GM12878 (cell line): ENCODE results near the gene PPP1R12B. TPM values are rescaled to one million over a fixed set of nuclear protein-coding genes. Genes with fewer than 3 reads are reported as not detected.
"Not testable (repeated sequence)": the region's sequence is repeated elsewhere in the genome, so short reads cannot be mapped to it uniquely, and the experiment has no call there.

Experiments used
- ATAC-seq: fragments of 200-7000 bp; cut with Tn5 transposase; 3 replicates; pipeline ENCODE4 v1.9.1; 2020; ENCODE audit warnings: mild to moderate bottlenecking, moderate library complexity
- BruUV-seq: library from RNA; stranded (reverse); fragments of 400-500 nt; replicated peaks from 2 replicates; lab custom pipeline; 2021; lab: Mats Ljungman, UMichigan
- CTCF ChIA-PET: fragments of 300-600 bp; sonication (Branson Sonifier 250); formaldehyde crosslinking; extraction: SDS; loops from one replicate; lab custom pipeline; 2021; ENCODE audit warnings: inconsistent platforms; lab: Yijun Ruan, JAX
- POLR2A ChIA-PET: fragments of 350-600 bp; formaldehyde crosslinking; extraction: SDS; loops from one replicate; lab custom pipeline; 2021; ENCODE audit warnings: inconsistent platforms; lab: Charles Lee
- RAD21 ChIA-PET: fragments of 300-600 bp; sonication (Branson Sonifier 250); formaldehyde crosslinking; loops from one replicate; lab custom pipeline; 2023; ENCODE audit warnings: antibody characterized with exemption; ENCODE audit not compliant: unreplicated experiment; lab: Charles Lee
- SMC1A ChIA-PET: fragments of 300-600 bp; sonication (Branson Sonifier 250); formaldehyde crosslinking; loops from one replicate; lab custom pipeline; 2023; ENCODE audit not compliant: unreplicated experiment, uncharacterized antibody; lab: Charles Lee
- DNase-seq: peaks from one replicate; pipeline ENCODE4 v3.0.0-alpha.2; 2011; ENCODE audit warnings: low read depth, low spot score
- FAIRE-seq: peaks from 3 replicates; lab custom pipeline; 2011; peaks lifted over from hg19 to GRCh38; lab: Jason Lieb, UNC
- H2AFZ ChIP-seq: 2 replicates; pipeline ENCODE4 v1.6.0; 2011; ENCODE audit warnings: low read depth, low read length, control low read depth; ENCODE audit not compliant: control insufficient read depth
- H3K27ac ChIP-seq: 2 replicates; pipeline ENCODE4 v1.5.1; 2011; ENCODE audit warnings: control low read depth; ENCODE audit not compliant: control insufficient read depth, insufficient read depth
- H3K27me3 ChIP-seq, 2 experiments: replicated peaks in 1 of 2; 2 replicates each; pipeline versions ENCODE4 v1.6.0 to v1.6.1; 2011; ENCODE audit warnings: low read length in 1 of 2; ENCODE audit not compliant: control insufficient read depth in 2 of 2, insufficient read depth in 2 of 2
- H3K36me3 ChIP-seq, 2 experiments: 2 replicates each; pipeline ENCODE4 v1.5.1; 2011; ENCODE audit warnings: low read length in 1 of 2; ENCODE audit not compliant: control insufficient read depth in 2 of 2, insufficient read depth in 2 of 2
- H3K4me1 ChIP-seq: 2 replicates; pipeline ENCODE4 v1.6.1; 2011; ENCODE audit warnings: mild to moderate bottlenecking, low read length, moderate library complexity, mixed read lengths; ENCODE audit not compliant: control insufficient read depth, insufficient read depth
- H3K4me2 ChIP-seq: 2 replicates; pipeline ENCODE4 v1.6.0; 2011; ENCODE audit warnings: control low read depth; ENCODE audit not compliant: control insufficient read depth, insufficient read depth
- H3K4me3 ChIP-seq: fragments of 200-600 bp; sonication (generic); 2 replicates; pipeline ENCODE4 v1.5.1; 2016
- H3K79me2 ChIP-seq: 2 replicates; pipeline ENCODE4 v1.6.0; 2011; ENCODE audit warnings: low read length; ENCODE audit not compliant: control insufficient read depth, insufficient read depth
- H3K9ac ChIP-seq: 2 replicates; pipeline ENCODE4 v1.8.0; 2011; ENCODE audit warnings: low read length, control low read depth, mixed read lengths; ENCODE audit not compliant: control insufficient read depth, insufficient read depth
- H3K9me3 ChIP-seq: replicated peaks from 3 replicates; pipeline ENCODE4 v1.5.1; 2011; ENCODE audit warnings: mild to moderate bottlenecking, low read length; ENCODE audit not compliant: control insufficient read depth, insufficient read depth
- H4K20me1 ChIP-seq: 2 replicates; pipeline ENCODE4 v1.6.0; 2011; ENCODE audit not compliant: control insufficient read depth, insufficient read depth
- BACH1 ChIP-seq: fragments of 450-650 bp; IDR thresholded peaks from 2 replicates; pipeline ENCODE4 v1.6.1; 2017; ENCODE audit warnings: mild to moderate bottlenecking, borderline replicate concordance
- BHLHE40 ChIP-seq, 2 experiments: fragments of 450-650 bp in 1 of 2; IDR thresholded peaks; 2 replicates each; pipeline ENCODE4 v1.6.1; 2011 to 2017; ENCODE audit warnings: low read depth in 2 of 2, borderline replicate concordance in 1 of 2, improper control_type of control experiment in 1 of 2, low read length in 1 of 2, mild to moderate bottlenecking in 1 of 2
- BRCA1 ChIP-seq: IDR thresholded peaks from 2 replicates; pipeline ENCODE4 v1.6.1; 2011; ENCODE audit warnings: low read depth, low read length, improper control_type of control experiment
- EP300 ChIP-seq, 2 experiments: fragments of 150-350 bp in 1 of 2; IDR thresholded peaks; 2 replicates each; pipeline ENCODE4 v1.6.1; 2011 to 2012; ENCODE audit warnings: low read depth in 2 of 2, low read length in 2 of 2, borderline replicate concordance in 1 of 2, improper control_type of control experiment in 1 of 2, inconsistent platforms in 1 of 2; ENCODE audit not compliant: control insufficient read depth in 1 of 2
- IRF4 ChIP-seq: IDR thresholded peaks from 2 replicates; pipeline ENCODE4 v1.6.1; 2011; ENCODE audit warnings: low read depth, low read length
- LARP7 ChIP-seq: fragments of 450-650 bp; IDR thresholded peaks from 2 replicates; pipeline ENCODE4 v1.6.1; 2017; ENCODE audit warnings: mild to moderate bottlenecking
- MAX ChIP-seq: IDR thresholded peaks from 2 replicates; pipeline ENCODE4 v1.6.1; 2012; ENCODE audit warnings: low read depth, low read length, improper control_type of control experiment
- MEF2A ChIP-seq: IDR thresholded peaks from 2 replicates; pipeline ENCODE4 v1.6.1; 2011; ENCODE audit warnings: low read depth, mild to moderate bottlenecking, low read length, moderate library complexity; ENCODE audit not compliant: insufficient read depth
- NBN ChIP-seq: fragments of 450-650 bp; IDR thresholded peaks from 2 replicates; pipeline ENCODE4 v1.6.1; 2016
- NFIC ChIP-seq: IDR thresholded peaks from 2 replicates; pipeline ENCODE4 v1.6.1; 2012; ENCODE audit warnings: low read depth, mild to moderate bottlenecking, inconsistent platforms, low read length, moderate library complexity
- NR2C1 ChIP-seq: fragments of 450-650 bp; IDR thresholded peaks from 2 replicates; pipeline ENCODE4 v1.6.1; 2017; ENCODE audit warnings: antibody characterized with exemption, mild to moderate bottlenecking, moderate library complexity
- WGBS: methylation state at CpG from one replicate; pipeline ENCODE4 v1.1.6; 2016; ENCODE audit warnings: low lambda C conversion rate; ENCODE audit not compliant: insufficient replicate concordance, insufficient coverage; ENCODE audit errors: missing lambda C conversion rate; 5-methylcytosine and 5-hydroxymethylcytosine counted together
- in situ Hi-C: fragments of 300-500 bp; cut with MboI; formaldehyde crosslinking; loops from 9 replicates; pipeline ENCODE4 v1.14.3; 2018; ENCODE audit warnings: mixed read lengths
- intact Hi-C: fragments of 100-400 bp; cut with micrococcal nuclease; formaldehyde crosslinking; loops from one replicate; pipeline ENCODE4 v1.14.2; 2022; ENCODE audit not compliant: unreplicated experiment
- polyA plus RNA-seq, 11 experiments: library from polyadenylated mRNA; depleted of rRNA in 4 of 11; unstranded in 6 of 11; stranded (reverse) in 5 of 11; fragments of >200 nt; fragmentation: Nextera tagmentation in 4 of 11; fragmentation: Illumina TruSeq in 1 of 11; extraction: Ambion mirVana in 4 of 11; extraction: Trizol in 1 of 11; gene quantifications; 1 replicate in 1 of 11; 2 replicates in 10 of 11; pipeline versions ENCODE4 v1.2.1 to v1.2.3, GENCODE V29; 2011 to 2016; ENCODE audit warnings: inconsistent platforms in 2 of 11, missing spikeins in 2 of 11, low read depth in 1 of 11
- total RNA-seq, 4 experiments: library from RNA; depleted of rRNA in 3 of 4; stranded (reverse); fragments of >200 nt in 3 of 4; fragmentation: Illumina TruSeq in 1 of 4; extraction: Trizol in 1 of 4; gene quantifications; 2 replicates each; pipeline versions ENCODE4 v1.2.1 to v1.2.3, GENCODE V29; 2013 to 2021
- TF ChIP-seq, protein P1 (sequence below): fragments of 450-650 bp; formaldehyde crosslinking; IDR thresholded peaks from 2 replicates; pipeline ENCODE4 v1.4.0; 2022; ENCODE audit warnings: mild to moderate bottlenecking, moderate library complexity

Gene PPP1R12B
- total and polyA plus RNA-seq, 10 of the 15 experiments (the other 5 are each of a cell fraction or from before 2014, with no cell fraction given) = 0.29 to 9.4 (median 4.7) TPM

- TF ChIP-seq NBN = 0 out of 2 replicates have a peak, but pooled peaks have one; percentile 18
- TF ChIP-seq BHLHE40 (IDR thresholded peaks at IDR 0.05; ENCODE audit: borderline replicate concordance in 1 of 2, low read depth in 2 of 2, low read length in 1 of 2) = peak in 1 of 2 experiments; percentile 37; a peak in 1 of 4 replicates
Measured at GRCh38 chr1:202629257-202629811, 280.8 kb downstream of the PPP1R12B start (continued).

DNA sequence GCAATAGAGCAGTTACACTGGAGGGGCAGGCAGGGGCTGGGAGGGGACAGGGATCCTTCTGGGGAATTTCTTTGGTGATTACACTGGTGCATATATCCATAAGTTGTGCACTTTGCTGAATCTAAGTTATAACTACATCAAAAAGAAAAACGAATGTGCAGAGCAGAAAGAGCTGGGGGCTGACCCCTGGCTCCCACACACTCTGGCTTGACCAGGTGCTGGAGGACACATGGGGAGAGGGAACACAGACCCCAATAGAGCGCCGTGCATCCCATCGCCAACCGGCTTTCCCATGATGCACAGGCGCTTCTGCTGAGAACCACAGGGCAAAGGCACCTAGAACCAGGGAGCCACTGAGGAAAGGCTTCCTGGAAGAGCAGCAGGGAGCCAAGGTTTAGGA, 281.6 kb downstream of the PPP1R12B start:
- H3K36me3 ChIP-seq, H4K20me1 ChIP-seq, H3K79me2 ChIP-seq, intact Hi-C loops, in situ Hi-C loops, H3K4me2 ChIP-seq, H2AFZ ChIP-seq, SMC1A ChIA-PET, H3K4me3 ChIP-seq, H3K9ac ChIP-seq, DNase-seq, H3K9me3 ChIP-seq, ATAC-seq, POLR2A ChIA-PET, H3K27ac ChIP-seq, BruUV-seq, H3K27me3 ChIP-seq, RAD21 ChIA-PET, FAIRE-seq: not testable (repeated sequence)
- CTCF ChIA-PET = interaction anchor here (0.8 to 1.6 kb wide), 2 partner anchors 44 to 89 kb away, joined by 4 to 5 read pairs; no protein-coding TSS in a partner anchor
- peaks cover 21% of the 10 kb centered on the region for H3K4me1 ChIP-seq
- WGBS = 58% methylated on average over 6 of the region's 6 CpGs

GRCh38 chr1:202630541-202630940, 282.0 kb downstream of the PPP1R12B start:
- Histone ChIP-seq H3K27ac (no peak overlapping the region), H3K27me3 (no peaks in the 10 kb centered on the region; a peak in 1 of 4 replicates), H3K4me2 (no peak overlapping the region), H3K79me2 (no peaks in the 10 kb centered on the region), H3K36me3 (no peaks in the 10 kb centered on the region), H3K9ac (no peak overlapping the region), H4K20me1 (no peaks in the 10 kb centered on the region; the same call in 1 of the 2 replicates), H3K4me1 (peaks cover 21% of the 10 kb centered on the region), H2AFZ (no peak overlapping the region), H3K4me3 (no peak overlapping the region), H3K9me3 (no peaks in the 10 kb centered on the region)
- BruUV-seq = no TSS peak
- FAIRE-seq = no peak
- no peak for DNase-seq
- SMC1A ChIA-PET = no interaction called here
- RAD21 ChIA-PET = no interaction called here
- WGBS = 44% methylated on average over 6 of the region's 6 CpGs
- CTCF ChIA-PET = interaction anchor here (0.8 to 1.6 kb wide), 2 partner anchors 44 to 89 kb away, joined by 4 to 5 read pairs; no protein-coding TSS in a partner anchor
- POLR2A ChIA-PET = no interaction called here
- no peak for ATAC-seq
- intact Hi-C loops (no loop called here), in situ Hi-C loops (no loop called here)
- TF ChIP-seq EP300 (IDR thresholded peaks at IDR 0.05; ENCODE audit: borderline replicate concordance in 1 of 2, control insufficient read depth in 1 of 2, low read depth in 2 of 2, low read length in 2 of 2) (no peak), IRF4 (no peak), MEF2A (no peak), LARP7 (no peak), BACH1 (no peak), BRCA1 (no peak), NFIC (no peak), MAX (no peak), NR2C1 (no peak)
- TF ChIP-seq, protein P1, sequence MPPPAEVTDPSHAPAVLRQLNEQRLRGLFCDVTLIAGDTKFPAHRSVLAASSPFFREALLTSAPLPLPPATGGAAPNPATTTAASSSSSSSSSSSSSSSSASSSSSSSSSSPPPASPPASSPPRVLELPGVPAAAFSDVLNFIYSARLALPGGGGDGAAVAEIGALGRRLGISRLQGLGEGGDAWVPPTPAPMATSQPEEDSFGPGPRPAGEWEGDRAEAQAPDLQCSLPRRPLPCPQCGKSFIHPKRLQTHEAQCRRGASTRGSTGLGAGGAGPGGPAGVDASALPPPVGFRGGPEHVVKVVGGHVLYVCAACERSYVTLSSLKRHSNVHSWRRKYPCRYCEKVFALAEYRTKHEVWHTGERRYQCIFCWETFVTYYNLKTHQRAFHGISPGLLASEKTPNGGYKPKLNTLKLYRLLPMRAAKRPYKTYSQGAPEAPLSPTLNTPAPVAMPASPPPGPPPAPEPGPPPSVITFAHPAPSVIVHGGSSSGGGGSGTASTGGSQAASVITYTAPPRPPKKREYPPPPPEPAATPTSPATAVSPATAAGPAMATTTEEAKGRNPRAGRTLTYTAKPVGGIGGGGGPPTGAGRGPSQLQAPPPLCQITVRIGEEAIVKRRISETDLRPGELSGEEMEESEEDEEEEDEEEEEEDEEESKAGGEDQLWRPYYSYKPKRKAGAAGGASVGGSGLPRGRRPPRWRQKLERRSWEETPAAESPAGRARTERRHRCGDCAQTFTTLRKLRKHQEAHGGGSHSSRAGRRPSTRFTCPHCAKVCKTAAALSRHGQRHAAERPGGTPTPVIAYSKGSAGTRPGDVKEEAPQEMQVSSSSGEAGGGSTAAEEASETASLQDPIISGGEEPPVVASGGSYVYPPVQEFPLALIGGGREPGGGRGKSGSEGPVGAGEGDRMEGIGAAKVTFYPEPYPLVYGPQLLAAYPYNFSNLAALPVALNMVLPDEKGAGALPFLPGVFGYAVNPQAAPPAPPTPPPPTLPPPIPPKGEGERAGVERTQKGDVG (CRISPR knock-in tag) = no peak
